Immature natural killer cell (primary cell): ENCODE results near the gene ERCC5. TPM values are rescaled to one million over a fixed set of nuclear protein-coding genes. Genes with fewer than 3 reads are reported as not detected.

Source experiments
- DNase-seq, 3 donors: peaks; one replicate each; pipeline ENCODE4 v3.0.0; 2022; ENCODE audit warnings: mixed read lengths in 1 of 3
- H3K27ac Mint-ChIP-seq, 6 donors: one replicate each; pipeline ENCODE4 v1.8.0; 2020; ENCODE audit warnings: mixed read lengths in 6 of 6, mild to moderate bottlenecking in 5 of 6, inconsistent platforms in 4 of 6, moderate library complexity in 3 of 6
- H3K27me3 Mint-ChIP-seq, 3 donors: one replicate each; pipeline ENCODE4 v1.8.0; 2020 to 2021; ENCODE audit warnings: low read depth in 3 of 3, mild to moderate bottlenecking in 3 of 3, mixed read lengths in 3 of 3, moderate library complexity in 3 of 3, inconsistent platforms in 1 of 3
- H3K36me3 Mint-ChIP-seq, 3 donors: one replicate each; pipeline ENCODE4 v1.8.0; 2020; ENCODE audit warnings: mixed read lengths in 3 of 3, inconsistent platforms in 2 of 3, mild to moderate bottlenecking in 2 of 3
- H3K4me1 Mint-ChIP-seq, 2 donors: one replicate each; pipeline ENCODE4 v1.8.0; 2020; ENCODE audit warnings: inconsistent platforms in 2 of 2, mild to moderate bottlenecking in 2 of 2, mixed read lengths in 2 of 2, moderate library complexity in 1 of 2
- H3K4me3 Mint-ChIP-seq, 5 donors: one replicate each; pipeline ENCODE4 v1.8.0; 2020; ENCODE audit warnings: mild to moderate bottlenecking in 5 of 5, mixed read lengths in 5 of 5, inconsistent platforms in 3 of 5, moderate library complexity in 3 of 5
- H3K9me3 Mint-ChIP-seq, 6 donors: one replicate each; pipeline ENCODE4 v1.8.0; 2020; ENCODE audit warnings: mild to moderate bottlenecking in 6 of 6, mixed read lengths in 6 of 6, inconsistent platforms in 4 of 6, moderate library complexity in 3 of 6
- polyA plus RNA-seq, 3 donors: library from polyadenylated mRNA; unstranded; fragments of 300-500 nt; fragmentation: Illumina TruSeq; gene quantifications; one replicate each; pipeline ENCODE4 v1.2.3, GENCODE V29; 2021

ERCC5 gene
- polyA plus RNA-seq, 3 donors from 2014 or later: 24.2 to 67.6 (median 36.3) TPM

DNA sequence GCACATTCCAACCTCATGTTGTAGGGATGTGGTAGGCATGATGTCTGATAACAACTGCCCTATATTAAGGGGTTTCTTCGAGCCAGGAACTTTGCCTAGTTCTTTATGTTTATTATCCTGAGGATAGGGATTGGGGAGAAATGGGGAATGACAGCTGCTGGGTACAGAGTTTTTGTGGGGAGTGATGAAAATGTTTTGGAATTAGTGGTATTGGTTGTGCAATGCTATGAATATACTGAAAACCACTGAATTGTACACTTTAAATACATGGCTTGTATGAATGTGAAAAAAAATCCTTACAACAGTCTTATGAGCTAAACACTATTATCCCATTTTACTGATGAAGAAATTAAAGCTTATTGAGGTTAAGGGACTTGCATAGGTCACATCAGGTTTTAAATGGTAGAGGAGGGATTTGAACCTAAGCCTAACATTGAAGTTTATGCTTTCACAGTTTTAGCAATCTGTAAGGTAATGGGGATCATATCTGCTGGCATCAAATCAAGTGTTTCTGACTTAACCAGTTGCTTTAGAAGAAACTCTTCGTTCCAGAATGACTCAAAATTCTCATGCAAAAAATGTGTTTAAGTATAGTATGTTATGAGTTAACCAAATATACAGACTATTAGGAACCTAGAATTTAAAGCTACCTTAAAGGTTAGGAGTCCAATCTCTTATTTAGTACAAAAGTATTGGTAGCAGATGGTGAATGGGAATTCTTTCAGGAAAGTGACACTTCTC, 61.4 kb downstream of the ERCC5 start:
- H3K9me3 Mint-ChIP-seq: no peaks in the 10 kb centered on the region
- no peak for DNase-seq
- H3K36me3 Mint-ChIP-seq: no peaks in the 10 kb centered on the region
- peaks cover 1 to 9% (median 1%) of the 10 kb centered on the region in 3 donors for H3K27me3 Mint-ChIP-seq
- no peak overlapping the region for H3K4me3 Mint-ChIP-seq
- H3K4me1 Mint-ChIP-seq: no peaks in the 10 kb centered on the region
- H3K27ac Mint-ChIP-seq: no peak overlapping the region

DNA sequence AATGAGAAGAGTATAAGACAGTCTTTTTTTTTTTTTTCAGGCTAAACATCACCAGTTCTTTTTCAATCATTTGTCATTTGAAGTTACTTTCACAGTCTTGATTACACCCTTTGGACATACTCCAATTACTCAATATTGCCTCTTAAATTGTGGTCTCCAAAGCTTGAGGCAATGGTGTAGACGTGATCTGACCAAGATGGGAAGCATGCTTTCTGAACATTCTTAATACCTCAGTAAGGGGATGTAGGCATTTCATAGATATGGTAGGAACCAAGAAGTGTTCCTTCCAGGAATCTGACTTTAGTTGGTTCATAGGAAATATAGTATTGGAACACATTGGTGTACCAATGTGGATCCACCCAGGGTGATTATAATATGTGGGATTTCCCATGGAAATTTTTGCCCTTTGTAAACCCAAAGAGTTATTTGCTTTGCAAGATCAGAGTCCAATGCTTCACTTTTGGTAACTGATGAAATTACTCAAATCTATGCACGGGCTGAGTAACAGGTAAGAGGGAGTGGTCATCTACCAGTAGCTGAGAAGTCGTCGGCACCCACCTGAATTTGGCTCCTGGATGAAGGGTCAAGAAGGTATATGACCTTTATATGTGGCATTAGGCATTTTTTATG, 62.2 kb downstream of the ERCC5 start:
- H3K4me3 Mint-ChIP-seq: no peak overlapping the region
- DNase-seq: no peak
- no peaks in the 10 kb centered on the region for H3K4me1 Mint-ChIP-seq
- no peaks in the 10 kb centered on the region for H3K36me3 Mint-ChIP-seq
- no peaks in the 10 kb centered on the region for H3K9me3 Mint-ChIP-seq
- H3K27me3 Mint-ChIP-seq: peaks cover under 1 to 7% (median 1%) of the 10 kb centered on the region in 3 donors
- no peak overlapping the region for H3K27ac Mint-ChIP-seq

GRCh38 chr13:102909971-102910370, 64.1 kb downstream of the ERCC5 start:
- DNase-seq: no peak
- H3K9me3 Mint-ChIP-seq: no peaks in the 10 kb centered on the region
- H3K27ac Mint-ChIP-seq: no peak overlapping the region
- H3K4me3 Mint-ChIP-seq: no peak overlapping the region
- no peaks in the 10 kb centered on the region for H3K36me3 Mint-ChIP-seq
- no peaks in the 10 kb centered on the region for H3K4me1 Mint-ChIP-seq
- peaks cover 0 to 7% (median 0%) of the 10 kb centered on the region in 3 donors for H3K27me3 Mint-ChIP-seq

GRCh38 chr13:102911336-102911735, 65.5 kb downstream of the ERCC5 start:
- H3K27me3 Mint-ChIP-seq: peaks cover 0 to 7% (median 1%) of the 10 kb centered on the region in 3 donors
- H3K4me1 Mint-ChIP-seq: no peaks in the 10 kb centered on the region
- no peak overlapping the region for H3K27ac Mint-ChIP-seq
- H3K4me3 Mint-ChIP-seq: no peak overlapping the region
- no peak for DNase-seq
- no peaks in the 10 kb centered on the region for H3K36me3 Mint-ChIP-seq
- H3K9me3 Mint-ChIP-seq: no peaks in the 10 kb centered on the region

- Mint-ChIP-seq H3K9me3 (no peaks in the 10 kb centered on the region), H3K4me3 (no peak overlapping the region), H3K27ac (no peak overlapping the region), H3K4me1 (no peaks in the 10 kb centered on the region), H3K36me3 (no peaks in the 10 kb centered on the region), H3K27me3 (peaks cover 0 to 9% (median 1%) of the 10 kb centered on the region in 3 donors)
- no peak for DNase-seq
Measured at GRCh38 chr13:102912599-102912998, 66.8 kb downstream of the ERCC5 start.

DNA sequence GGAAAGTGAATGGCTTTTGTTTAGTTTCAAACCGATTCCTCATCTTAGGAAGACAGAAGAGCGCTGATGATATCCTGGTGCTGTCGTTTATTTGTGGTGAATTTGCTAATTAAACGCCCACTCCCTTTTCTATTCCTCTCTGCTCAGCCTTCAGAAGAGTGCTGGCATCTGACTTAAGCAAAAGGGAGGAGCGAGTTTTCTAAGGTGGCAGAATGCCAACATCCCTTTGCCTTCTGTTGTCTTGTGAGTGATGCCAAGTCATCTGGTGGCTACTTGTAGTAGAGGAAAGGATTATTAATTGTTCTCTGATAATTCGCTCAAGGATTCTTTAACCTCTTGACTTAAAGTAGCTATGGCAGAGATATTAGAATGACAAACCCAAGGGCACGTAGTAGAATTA, 68.1 kb downstream of the ERCC5 start:
- Mint-ChIP-seq H3K9me3 (no peaks in the 10 kb centered on the region), H3K36me3 (no peaks in the 10 kb centered on the region), H3K4me3 (no peak overlapping the region), H3K27me3 (peaks cover 0 to 6% (median 1%) of the 10 kb centered on the region in 3 donors), H3K4me1 (no peaks in the 10 kb centered on the region), H3K27ac (no peak overlapping the region)
- no peak for DNase-seq

DNA sequence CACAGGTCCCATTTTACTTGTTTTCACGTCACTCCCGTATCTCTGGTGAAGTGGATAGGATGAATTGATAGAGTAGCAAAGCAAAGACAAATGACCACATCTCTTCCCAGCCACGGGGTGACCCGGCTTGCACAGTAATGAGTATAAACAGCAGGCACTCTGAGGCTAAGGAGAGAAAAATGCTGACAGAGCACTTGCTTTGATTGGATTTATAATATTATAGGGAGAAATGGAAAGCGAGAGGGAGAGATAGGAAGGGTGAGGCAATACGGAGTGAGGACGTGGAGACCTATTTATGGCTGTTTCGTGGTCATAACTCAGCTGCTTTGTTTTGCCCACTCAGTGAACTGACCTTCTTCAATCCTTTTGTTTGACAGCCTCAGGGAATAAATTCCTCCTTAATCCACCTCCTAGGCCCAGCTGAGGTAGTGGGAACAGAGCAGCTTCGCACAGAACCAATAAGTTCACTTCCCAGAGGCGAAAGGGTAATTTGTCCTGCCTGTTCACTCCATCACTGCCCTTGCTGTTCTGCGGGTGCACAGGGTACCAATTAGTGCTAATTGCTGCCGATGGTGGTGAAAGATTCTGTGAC, 68.6 kb downstream of the ERCC5 start:
- Mint-ChIP-seq H3K27me3 (peaks cover 0 to 6% (median 1%) of the 10 kb centered on the region in 3 donors), H3K4me3 (no peak overlapping the region), H3K4me1 (no peaks in the 10 kb centered on the region), H3K9me3 (no peaks in the 10 kb centered on the region), H3K36me3 (no peaks in the 10 kb centered on the region), H3K27ac (no peak overlapping the region)
- DNase-seq: no peak

- Mint-ChIP-seq H3K4me1 (no peaks in the 10 kb centered on the region), H3K27ac (no peak overlapping the region), H3K36me3 (no peaks in the 10 kb centered on the region), H3K9me3 (no peaks in the 10 kb centered on the region), H3K27me3 (peaks cover 0 to 9% (median 1%) of the 10 kb centered on the region in 3 donors), H3K4me3 (no peak overlapping the region)
- DNase-seq: no peak
Measured at GRCh38 chr13:102915393-102915930, 69.6 kb downstream of the ERCC5 start.

DNA sequence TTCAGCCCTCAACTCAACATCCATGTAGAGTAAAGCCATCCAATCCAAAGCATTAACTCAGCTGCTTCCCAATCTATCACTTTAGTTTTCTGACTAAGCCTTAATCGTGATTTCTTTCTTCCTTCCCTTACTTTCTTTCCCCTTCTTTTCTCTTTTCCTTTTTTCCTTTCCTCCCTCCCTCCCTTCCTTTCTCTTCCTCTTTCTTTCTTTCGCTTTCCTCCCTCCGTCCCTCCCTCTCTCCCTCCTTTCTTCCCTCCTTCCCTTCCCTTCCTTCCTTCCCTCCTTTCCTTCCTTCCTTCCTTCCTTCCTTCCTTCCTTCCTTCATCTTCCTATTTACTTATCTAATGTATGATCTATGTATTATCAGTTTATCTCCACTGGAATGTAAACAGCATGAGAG, 71.2 kb downstream of the ERCC5 start:
- H3K9me3 Mint-ChIP-seq: no peaks in the 10 kb centered on the region
- H3K27me3 Mint-ChIP-seq: peaks cover 1 to 8% (median 3%) of the 10 kb centered on the region in 3 donors
- H3K4me3 Mint-ChIP-seq: no peak overlapping the region
- H3K27ac Mint-ChIP-seq: no peak overlapping the region
- no peak for DNase-seq
- no peaks in the 10 kb centered on the region for H3K4me1 Mint-ChIP-seq
- H3K36me3 Mint-ChIP-seq: no peaks in the 10 kb centered on the region

DNA sequence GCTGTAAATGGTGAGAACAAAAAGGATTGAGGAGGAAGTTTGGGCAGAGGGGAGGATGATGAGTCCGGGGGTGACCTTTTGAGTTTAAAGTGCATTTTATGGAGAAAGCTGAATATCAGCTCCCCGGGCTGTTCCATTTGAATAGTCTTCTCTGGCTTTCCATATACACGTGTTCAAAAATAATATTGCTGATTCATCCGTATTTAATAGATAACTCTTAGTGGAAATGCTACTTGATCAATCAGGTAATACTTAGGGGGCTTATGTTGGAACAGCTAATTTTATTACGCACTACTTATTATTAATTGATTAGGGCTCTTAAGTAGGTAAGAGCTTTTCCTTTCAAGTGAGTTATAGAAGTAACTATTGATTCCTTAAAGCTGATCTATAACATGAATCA, 76.4 kb downstream of the ERCC5 start:
- Mint-ChIP-seq H3K36me3 (no peaks in the 10 kb centered on the region), H3K27ac (no peak overlapping the region), H3K4me3 (no peak overlapping the region)

More for the DNA sequence above, 76.4 kb downstream of the ERCC5 start:
- Mint-ChIP-seq H3K9me3 (no peaks in the 10 kb centered on the region), H3K27me3 (peaks cover 2 to 15% (median 4%) of the 10 kb centered on the region in 3 donors), H3K4me1 (no peaks in the 10 kb centered on the region)
- no peak for DNase-seq

Other genes with a start within 250 kb of the ERCC5 start
- gene TPP2, start 249.0 kb upstream of the ERCC5 start, polyA plus RNA-seq: 10 to 100 TPM; 15.1 to 57.4 (median 37.6) TPM
- not detected for gene METTL21C, start 151.0 kb upstream of the ERCC5 start, polyA plus RNA-seq
- 10 to 100 TPM; 24.3 to 30.8 (median 24.5) TPM for gene TEX30, start 72.2 kb upstream of the ERCC5 start, polyA plus RNA-seq
- gene POGLUT2, start 47.1 kb upstream of the ERCC5 start, polyA plus RNA-seq: 1 to 10 TPM; 1.2 to 4.2 (median 1.7) TPM
- 10 to 100 TPM; 13.3 to 20.1 (median 13.6) TPM for gene BIVM, start 46.9 kb upstream of the ERCC5 start, polyA plus RNA-seq
- gene SLC10A2, start 220.4 kb downstream of the ERCC5 start, polyA plus RNA-seq: not detected